Islet precursor cell (in vitro differentiated cells): Measurements from ENCODE around the gene UTS2R.

Experiments used
- DNase-seq: peaks from one replicate; pipeline ENCODE4 v3.0.0-alpha.2; 2018

UTS2R gene

GRCh38 chr17:82390860-82391435 is 19.4 kb downstream of the UTS2R start:
- no peak for DNase-seq

GRCh38 chr17:82391496-82392066 is 20.0 kb downstream of the UTS2R start:
- no peak for DNase-seq

GRCh38 chr17:82392209-82392920 is 20.8 kb downstream of the UTS2R start:
- DNase-seq, result no peak

GRCh38 chr17:82392941-82393340 is 21.4 kb downstream of the UTS2R start:
- no peak for DNase-seq

GRCh38 chr17:82394278-82394677 is 22.7 kb downstream of the UTS2R start:
- no peak for DNase-seq

- no peak for DNase-seq
Observed at GRCh38 chr17:82396601-82397435, 25.3 kb downstream of the UTS2R start.

GRCh38 chr17:82397449-82398335 is 26.1 kb downstream of the UTS2R start:
- DNase-seq, result no peak

- DNase-seq, result no peak
Observed at GRCh38 chr17:82399041-82399441, 27.5 kb downstream of the UTS2R start.

- DNase-seq, result no peak
Observed at GRCh38 chr17:82399601-82400101, 28.1 kb downstream of the UTS2R start.

GRCh38 chr17:82400206-82400605 is 28.6 kb downstream of the UTS2R start:
- no peak for DNase-seq

GRCh38 chr17:82400830-82401229 is 29.3 kb downstream of the UTS2R start:
- no peak for DNase-seq

GRCh38 chr17:82402865-82403264 is 31.3 kb downstream of the UTS2R start:
- DNase-seq, result no peak

GRCh38 chr17:82403662-82404660 is 32.4 kb downstream of the UTS2R start:
- DNase-seq, result no peak

- no peak for DNase-seq
Observed at GRCh38 chr17:82405051-82405450, 33.5 kb downstream of the UTS2R start.

- DNase-seq, result no peak
Observed at GRCh38 chr17:82406131-82406671, 34.6 kb downstream of the UTS2R start.

GRCh38 chr17:82407255-82407654 is 35.7 kb downstream of the UTS2R start:
- no peak for DNase-seq

- DNase-seq, result no peak
Observed at GRCh38 chr17:82408288-82408937, 36.8 kb downstream of the UTS2R start.

GRCh38 chr17:82408938-82409318 is 37.4 kb downstream of the UTS2R start:
- DNase-seq, result no peak

- DNase-seq, result no peak
Observed at GRCh38 chr17:82410014-82410716, 38.6 kb downstream of the UTS2R start.
